Stimulated activated CD8-positive, alpha-beta memory T cell treated with anti-CD3 and anti-CD28 coated beads, Interleukin-12 subunit alpha, Interleukin-12 subunit beta, amount 100 ng/mL, for 1 hour (primary cell): ENCODE data around the gene SH3BP2.

Experiments used
- DNase-seq: peaks from one replicate; pipeline ENCODE4 v3.0.0-alpha.2; 2020; ENCODE audit warnings: low read depth

The SH3BP2 gene

DNA sequence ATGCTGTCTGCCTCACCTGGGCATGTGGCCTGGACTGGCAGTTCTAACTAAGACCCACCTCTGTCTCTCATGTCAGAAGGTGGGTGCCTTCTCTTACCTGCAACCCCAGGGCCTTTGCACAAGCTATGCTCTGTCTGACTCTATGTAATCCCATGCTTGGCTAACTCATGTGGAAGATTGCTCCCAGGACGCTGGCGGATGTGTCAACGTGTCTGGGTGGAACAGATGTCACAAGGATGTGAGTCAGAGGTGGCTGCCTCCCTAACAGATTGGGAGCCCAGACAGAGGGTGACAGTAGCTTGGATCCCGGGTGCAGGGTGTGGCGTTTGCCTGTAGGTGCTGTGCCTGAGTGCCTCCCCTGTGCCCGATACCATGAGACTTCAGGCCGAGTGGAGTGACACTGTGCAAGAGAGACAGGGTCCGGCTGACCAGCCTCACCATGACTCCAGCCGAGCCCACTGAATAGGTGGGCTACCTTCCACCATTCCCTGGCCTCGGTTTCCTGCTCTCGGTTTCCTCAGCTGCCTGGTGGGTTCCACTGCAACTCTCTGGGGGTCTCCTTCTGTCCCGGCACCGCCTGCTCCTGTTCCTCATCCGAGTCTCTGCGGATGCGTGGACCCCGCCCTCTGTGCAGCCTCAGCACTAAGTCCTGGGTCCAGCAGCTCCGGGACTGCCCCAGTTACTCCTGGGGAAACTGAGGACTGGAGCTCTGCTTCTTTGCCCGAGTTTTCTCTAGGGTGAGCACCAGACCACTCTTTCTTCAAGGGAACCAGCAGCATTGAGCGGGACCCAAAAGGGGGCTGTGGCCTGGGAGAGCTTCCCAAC, 11.0 kb downstream of the SH3BP2 start:
- no peak for DNase-seq

DNA sequence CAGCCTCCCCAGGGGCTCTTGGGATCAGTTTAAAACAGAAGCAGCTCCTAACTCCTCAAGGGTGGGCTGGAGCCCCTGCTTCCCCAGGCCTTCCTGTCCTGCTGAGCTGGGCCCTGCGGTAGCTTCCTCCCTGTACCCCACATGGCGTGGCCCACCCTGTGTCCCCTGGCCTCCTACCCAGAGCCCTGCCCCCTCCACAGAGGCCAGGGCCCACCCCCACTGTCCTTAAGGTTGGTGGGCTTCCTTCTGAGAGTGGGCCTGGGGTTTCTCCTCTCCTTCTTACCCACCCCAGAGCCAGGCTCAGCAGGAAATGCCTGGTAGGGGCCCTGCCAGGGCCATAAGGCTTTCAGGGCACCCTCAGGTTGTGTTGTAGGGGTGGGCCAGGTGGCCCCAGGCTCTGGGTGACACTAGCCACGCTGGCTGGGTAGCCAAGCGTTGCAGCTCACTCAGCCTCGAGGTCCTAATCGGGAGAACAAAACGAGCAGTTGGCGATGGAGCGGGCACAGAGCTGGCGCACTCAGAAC, 11.6 kb downstream of the SH3BP2 start:
- DNase-seq = no peak

DNA sequence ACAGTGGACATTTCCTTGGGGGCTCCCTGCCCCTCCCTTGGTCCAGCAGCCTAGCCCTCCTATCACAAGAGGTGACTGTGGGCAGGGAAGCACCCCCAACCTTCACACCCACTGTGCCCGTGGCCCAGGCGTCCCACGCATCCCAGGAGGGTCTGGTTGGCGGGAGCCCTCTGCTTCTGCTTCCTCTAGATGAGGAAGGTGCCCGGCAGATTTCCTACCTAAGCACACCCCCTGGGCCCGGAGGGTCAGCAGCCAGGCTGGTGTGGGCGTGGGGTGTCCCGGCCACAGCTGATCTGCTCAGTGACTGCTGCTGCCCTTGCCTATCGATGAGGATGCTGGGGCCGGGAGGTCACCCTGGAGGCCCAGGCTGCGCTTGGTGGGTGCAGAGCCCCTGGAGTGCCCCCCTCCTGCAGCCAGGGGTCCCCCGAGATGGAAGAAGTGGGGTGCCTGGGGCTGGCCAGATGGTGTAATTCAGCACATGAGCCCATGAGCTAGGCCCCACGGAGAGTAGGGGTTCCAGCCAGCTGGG, 12.2 kb downstream of the SH3BP2 start:
- DNase-seq = no peak

DNA sequence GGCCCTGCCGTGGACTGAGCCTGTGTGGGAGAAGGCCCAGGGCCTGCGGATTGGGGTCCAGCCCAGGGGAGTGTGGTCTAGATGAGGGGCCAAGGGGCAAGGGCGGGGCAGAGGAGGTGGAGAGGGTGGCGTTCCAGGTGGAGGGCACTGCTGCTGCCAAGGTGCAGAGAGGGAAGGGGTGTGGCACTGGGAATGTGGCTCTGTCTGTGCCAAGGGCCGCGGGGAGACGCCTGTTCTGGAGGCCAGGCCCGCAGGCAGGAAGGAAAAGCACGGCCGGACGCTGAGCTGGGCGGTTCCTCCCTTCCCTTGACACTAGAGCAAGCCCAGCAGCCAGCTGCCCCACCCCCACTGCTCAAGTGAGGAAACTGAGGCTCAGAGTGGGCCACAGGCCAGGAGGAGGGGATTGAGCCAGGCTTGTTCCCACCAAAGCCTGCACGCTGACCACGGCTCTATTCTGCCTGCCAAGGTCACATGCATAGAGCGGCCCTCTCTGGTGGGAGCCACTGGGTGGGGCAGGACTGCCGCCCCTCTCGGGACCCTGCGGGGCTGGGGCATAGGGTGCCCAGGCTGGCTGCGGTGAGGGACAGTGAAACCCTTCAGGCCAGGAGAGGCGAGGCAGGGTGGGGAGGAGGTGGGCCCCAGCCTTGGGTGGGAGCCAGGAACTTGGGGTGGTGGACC, 13.0 kb downstream of the SH3BP2 start:
- DNase-seq = no peak

DNA sequence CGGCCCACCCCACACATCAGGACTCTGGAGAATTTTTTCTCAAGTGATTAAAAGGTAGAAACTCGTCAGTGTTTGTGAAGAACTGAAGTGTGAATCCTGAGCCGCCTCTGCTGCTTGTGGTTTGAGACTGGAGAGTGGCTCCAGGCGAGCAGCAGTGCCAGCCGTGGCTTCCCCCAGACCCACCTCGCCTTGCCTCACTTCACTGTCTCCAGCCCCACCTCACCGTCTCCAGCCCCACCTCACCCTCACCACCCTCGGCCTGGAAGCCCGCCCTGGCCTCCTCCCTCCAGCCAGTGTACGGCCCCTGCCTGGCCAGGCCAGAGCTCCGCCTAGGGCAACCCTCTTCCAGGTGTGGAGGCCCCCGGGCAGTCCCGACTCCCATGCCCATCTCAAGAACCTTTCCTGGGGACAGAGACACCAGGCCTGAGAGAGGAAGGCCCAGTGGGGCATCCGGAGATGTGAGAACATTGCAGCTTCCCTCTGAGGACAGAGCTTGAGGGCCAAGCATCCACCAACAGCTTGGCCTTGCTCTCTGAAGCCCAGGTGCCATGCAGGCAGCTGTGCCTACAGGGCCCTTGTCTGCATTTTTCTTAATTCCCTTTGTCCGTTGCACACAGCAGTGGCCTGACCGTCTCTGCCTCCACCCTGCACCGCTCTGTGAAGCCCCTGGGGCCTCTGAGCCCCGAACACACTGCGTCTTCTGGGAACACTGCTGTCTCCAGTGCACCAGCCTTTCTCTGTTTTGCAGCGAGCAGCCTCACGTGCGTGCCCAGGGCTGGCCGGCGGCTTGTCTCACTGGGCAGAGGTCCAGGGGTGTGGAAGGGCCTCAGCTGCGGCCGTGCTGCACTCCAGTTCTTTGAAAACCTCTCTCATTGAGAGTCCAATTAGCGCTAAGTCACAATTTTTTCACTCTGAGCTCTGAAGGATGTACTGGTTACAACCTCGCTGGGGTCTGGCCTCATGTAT, 13.8 kb downstream of the SH3BP2 start:
- DNase-seq = no peak

DNA sequence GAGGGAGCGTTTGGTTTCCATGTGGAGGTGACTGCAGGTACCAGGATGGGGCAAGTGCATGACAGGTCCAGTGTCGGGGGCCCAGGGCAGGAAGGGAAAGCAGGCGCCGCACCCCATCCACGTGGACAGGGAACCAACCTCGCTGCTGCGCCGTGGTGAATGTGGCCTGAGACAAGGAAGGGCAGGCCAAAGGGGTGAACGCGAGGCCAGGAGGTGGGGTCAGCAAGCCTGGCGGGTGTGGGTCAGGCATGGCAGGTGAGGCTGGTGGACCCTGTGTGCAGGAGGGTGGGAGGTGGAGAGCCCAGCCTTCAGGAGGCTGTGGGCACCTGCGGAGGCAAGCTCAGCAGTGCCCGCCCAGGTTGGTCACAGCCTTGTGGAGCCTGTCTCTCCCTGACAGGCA, 14.7 kb downstream of the SH3BP2 start:
- no peak for DNase-seq

DNA sequence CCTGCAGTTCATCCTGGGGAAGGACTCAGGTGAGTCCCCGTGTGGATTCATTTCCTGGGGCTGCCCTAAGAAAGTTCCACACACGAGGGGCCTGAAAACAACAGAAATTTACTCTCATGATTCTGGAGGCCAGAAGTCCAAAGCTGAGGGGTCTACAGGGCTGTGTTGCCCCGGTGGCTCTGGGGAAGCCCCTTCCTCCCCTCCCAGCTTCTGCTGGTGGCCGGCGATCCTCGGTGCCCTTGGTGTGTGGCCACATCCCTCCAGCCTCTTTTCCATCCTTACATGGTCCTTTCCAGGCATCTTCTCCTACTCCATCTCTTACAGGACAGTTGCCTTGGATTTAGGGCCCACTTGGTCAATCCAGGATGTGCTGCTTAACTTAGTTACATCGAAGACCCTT, 15.1 kb downstream of the SH3BP2 start:
- no peak for DNase-seq

DNA sequence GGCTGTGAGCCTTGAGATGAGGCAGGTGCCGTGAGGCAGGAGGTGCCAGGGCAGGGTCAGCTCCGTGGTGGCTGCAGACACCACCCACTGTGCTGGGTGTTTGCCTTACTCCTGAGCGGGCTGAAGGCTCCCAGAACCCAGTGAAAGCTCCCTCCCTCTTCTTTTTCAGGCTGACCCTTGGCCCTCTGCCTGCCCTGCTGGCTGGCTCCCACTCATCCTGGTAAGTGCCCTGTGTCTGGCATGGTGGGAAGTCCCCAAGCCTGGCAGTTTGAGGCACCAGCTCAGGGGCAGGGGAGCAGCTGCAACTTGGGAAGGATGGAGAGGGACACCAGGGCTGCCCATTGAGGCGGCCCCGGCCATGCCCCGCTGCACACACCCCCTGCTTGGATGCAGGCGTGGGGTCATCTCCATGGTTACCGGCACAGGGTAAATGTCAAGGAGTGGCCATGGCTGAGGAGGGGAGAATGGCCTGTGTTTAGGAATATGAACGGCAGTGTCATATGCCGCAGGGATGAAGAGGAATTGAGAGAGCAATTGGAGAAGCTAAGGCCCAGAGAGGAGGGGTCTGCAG, 16.8 kb downstream of the SH3BP2 start:
- DNase-seq = no peak

DNA sequence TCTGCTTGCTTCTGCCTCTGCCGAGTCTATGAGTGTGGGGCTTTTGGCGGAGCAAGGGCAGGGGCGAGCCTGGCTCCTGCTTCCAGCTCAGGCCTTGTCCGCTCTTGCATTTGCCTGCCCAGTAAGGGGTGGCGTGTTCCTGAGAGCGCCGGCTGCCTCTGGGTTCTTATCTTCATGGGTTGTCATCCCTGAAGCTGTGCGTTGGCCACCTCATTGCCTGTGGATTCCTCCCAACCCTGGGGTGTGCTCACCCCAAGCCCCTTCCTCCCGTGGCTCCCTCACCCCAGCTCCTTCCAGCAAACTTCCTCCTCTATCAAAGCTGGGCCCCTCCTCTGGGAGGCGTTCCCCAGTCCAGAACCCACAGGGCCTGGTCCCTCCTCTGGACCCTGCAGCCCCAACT, 17.5 kb downstream of the SH3BP2 start:
- DNase-seq = no peak

DNA sequence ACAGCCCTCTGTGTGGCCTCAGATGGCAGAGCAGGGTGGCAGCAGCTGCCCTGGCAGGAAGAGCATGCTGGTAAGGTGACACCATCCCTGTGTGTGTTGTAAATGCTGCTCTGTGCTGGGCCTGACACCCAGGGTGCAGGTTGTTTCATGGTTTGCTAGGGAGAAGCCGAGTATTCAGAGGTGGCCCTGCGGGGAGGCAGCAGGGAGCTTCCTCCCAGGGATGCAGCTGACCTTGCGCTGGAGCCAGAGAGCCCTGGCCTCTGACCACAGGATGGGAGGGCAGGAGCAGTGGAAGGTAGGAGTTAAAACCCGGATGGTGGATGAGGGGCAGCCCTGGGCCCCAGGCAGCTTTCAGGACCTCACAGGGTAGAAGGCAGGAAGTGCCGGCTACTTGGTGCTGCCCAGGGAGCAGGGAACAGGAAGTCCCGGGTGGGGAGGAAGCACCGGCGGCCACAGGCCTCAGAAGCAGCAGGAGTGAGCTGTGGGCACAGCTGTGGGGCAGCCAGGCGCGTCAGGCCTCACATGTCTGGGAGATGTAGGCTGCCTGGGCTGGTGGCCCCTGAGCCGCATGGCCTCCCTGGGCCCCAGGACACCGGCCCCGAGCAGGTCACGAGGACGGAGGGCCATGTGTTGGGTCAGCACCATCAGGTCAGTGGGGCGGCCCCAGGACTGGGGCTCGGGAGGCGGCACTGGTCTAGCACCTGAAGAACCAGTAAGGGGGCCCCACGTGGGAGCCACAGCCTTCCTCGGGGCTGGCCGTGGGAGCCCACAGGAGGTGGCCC, 19.1 kb downstream of the SH3BP2 start:
- peak; percentile 26 for DNase-seq

DNA sequence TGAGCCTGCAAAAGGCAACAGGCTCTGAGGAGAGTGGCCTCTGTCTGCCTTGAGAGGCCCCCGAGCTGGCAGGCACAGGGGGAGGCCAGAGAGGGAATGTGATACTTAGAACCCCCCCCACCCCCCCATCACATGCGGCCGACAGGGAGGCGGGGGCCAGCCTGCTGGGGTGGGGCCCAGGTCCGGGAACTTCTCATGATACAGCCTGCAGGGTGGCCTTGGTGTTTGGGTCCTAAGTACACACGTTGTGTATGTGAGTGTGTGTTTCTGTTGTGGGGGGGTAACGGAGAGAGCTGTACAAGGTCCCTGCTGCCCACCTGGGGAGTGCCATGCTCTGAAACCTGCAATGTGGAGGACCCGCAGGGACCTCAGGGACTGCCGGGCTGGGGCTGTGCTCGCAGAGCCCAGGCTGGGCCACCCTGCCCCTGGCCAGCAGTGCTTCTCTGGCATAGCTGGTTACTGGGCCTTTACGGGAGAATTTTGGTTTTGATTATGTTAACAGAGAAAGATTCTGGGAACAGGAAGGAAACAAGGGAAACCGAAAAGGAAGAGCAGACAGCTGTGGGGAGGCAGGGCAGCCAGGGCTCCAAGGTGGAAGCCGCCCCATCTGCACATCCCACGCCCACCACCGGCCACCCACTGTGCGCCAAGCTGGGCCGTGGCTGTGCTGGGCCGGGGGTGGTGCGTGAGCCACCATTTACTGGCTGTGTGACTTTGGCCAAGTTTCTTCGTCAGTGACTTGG, 19.9 kb downstream of the SH3BP2 start:
- no peak for DNase-seq

DNA sequence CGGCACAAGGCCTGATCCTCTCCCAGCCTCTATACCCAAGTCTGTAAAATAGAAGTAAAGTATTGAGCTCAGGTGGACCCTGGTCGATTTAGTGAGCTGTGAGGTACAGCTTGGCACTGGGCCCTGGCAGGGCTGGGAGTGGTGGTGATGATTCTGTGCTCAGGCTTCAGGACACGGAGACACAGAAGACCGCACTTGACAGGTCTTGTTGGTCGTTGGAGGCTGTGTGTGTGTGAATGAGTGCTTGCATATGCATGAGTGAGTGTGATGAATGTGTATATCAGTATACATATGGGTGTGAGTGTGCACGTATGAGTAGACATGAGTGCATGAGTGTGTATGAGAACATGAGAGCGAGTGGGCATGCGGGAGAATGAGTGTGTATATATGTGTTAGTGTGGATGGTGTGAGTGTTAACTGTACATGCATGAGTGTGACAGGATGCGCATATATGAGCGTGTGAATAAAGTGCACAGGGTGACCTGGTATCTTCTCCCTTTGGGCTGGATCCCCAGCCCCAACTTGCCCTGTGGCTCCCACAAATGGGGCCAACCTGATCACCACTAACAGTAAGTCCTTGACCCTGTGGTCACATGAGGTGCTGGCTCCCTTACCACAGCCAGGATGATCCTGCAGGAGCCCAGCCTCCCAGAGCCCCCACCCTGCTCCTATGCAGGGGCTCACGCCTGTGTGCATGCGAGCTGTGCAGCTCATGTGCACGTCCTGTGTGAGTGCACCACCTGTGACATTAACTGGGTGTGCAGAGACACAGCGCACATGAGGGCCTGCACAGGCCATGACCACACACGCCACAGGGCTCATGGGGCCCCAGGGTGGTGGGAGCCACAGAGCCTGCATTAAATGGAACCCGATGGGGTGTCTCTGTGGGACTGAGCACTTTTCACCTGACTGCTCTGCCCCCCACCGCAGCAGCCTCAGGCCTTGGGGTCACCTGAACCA, 20.8 kb downstream of the SH3BP2 start:
- no peak for DNase-seq

DNA sequence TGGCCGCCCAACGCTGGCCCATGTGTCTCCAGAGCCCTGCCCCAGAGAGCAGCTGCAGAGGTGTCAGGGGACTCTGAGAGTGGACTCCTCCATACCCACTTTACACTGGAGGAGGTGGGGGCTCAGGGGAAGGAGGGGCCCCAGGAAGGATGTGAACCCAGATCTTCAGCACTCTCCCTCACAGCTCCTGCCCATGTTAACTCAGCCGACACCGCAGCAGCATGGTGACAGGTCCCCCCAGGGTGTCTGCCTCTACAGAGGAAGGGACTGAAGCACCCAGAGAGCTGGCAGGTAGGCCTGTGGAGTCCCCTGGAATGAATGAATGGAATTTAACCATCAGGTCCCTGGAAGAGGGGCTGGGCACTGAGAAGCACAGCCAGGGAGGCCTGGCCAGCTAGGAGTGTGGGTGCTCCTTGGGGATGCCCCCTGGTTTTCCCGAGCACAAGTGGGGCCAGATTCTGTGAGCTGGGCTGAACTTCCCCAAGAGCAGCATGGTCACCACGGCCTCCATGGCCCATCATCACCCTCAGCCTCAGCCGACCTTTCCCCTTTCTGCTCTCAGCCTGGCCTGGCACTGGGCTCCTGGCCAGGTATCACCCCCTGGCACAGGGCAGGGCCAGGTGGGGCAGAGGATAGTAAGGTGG, 21.9 kb downstream of the SH3BP2 start:
- DNase-seq = no peak

DNA sequence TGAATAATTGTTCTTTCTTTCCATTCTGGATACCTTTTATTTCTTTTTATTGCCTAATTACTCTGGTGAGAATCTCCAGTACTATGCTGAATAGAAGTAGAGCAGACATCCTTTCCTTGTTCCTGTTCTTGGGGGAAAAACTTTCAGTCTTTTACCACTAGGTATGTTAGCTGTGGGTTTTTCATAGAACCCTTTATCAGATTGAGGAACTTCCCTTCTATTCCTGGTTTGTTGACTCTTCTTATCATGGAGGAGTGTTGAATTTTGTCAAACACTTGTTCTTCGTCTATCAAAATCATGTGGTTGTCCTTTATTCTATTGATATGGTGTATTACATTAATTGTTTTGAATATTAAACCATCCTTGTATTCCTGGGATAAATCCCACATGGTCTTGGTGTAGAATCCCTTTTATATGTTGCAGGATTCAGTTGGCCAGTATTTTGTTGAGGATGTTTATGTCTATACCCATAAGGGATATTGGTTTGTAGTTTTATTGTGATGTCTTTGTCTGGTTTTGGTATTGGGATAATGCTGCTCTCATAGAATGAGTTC, 23.6 kb downstream of the SH3BP2 start:
- DNase-seq = no peak

DNA sequence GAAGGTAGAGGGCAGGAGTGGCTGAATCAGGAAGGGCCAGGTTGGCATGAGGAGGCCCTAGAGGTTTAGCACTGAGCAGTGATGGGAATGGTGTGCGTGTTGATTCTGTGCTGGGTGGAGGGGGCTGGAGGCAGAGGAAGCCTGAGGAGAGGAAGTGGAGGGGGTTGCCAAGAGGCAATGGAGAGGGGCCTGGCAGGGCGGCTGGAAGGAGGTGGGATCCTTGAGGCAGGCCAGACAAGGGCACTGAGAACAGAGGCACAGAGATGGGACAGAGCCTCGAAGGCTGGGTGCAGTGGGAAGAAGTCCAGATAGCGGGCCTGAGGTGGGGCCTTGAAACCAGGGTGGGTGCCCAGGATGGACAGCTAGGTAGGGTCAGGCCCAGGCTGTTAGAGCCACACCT, 24.3 kb downstream of the SH3BP2 start:
- no peak for DNase-seq

DNA sequence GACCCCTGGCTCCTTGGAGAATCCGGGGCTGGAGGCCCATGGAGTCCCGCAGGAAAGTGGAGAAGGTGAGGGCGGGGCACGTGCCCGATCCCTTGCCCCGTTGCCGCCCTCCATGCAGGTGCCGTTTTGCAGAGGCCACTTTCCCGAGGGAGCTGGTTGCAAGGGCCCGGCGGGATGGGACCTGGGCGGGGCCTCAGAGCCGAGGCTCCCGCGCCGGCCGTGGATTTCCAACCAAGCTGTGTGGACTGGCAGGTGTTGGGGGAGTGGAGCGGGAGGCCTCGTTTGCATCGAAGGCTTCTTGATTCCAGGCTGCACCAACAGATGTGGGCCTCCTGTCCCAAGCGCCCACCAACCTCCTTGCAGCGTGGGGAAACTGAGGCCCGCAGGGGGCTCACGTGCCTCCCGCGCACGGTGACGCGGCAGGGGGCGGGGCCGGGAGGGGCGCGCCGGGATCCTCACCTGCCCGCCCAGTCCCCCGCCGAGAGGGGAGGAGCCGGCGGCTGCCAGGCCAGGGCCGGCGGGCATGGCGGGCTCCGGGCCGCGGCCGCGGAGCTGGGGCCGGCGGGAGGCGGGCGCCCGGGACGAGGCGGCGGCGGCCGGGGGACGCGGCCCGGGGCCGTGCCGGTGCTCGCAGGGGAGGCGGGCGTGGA, 24.9 kb downstream of the SH3BP2 start:
- DNase-seq = no peak

DNA sequence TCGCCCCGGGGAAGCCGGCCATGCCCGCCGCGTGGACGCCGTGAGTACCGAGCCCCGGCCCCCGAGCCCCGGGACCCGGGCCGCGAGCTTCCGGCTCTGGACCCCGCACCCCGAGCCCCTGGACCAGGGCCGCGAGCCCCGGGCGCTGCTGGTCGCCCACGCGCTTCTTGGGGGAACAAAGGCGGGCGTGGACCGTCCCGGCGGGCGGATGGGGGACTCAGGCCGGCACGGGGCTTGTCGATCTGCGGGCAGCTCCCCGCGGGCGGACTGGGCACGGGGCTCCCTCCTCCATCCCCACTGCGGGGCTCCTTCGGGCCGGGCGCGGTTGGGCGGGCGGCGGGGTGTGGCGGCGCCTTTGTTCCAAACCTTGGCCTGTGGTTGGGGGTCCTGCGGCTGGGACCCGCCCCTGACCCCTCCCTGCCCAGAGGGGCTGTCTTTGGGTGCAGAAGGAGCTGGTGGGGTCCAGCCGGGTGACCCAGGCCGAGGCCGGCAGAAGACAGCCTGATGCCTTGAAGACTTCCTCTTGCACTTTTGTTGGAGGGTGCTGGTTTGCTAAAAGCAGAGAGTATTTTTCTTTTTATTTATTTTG, 25.6 kb downstream of the SH3BP2 start:
- no peak for DNase-seq
